HG03432 (cell line): ENCODE measurements around the gene GNB2.
"Not testable (repeated sequence)": the region's sequence is repeated elsewhere in the genome, so short reads cannot be mapped to it uniquely, and the experiment has no call there.

Experiments
- ATAC-seq: cut with Tn5 transposase; IDR thresholded peaks from one replicate; pipeline ENCODE4 v1.9.1; 2021; ENCODE audit warnings: mild to moderate bottlenecking, moderate library complexity; ENCODE audit not compliant: unreplicated experiment

The GNB2 gene

GRCh38 chr7:100662194-100662776 lies 11.3 kb upstream of the GNB2 start:
- not testable (repeated sequence) for ATAC-seq

GRCh38 chr7:100665168-100665726 lies 8.3 kb upstream of the GNB2 start:
- no peak for ATAC-seq

GRCh38 chr7:100667331-100668068 lies 6.0 kb upstream of the GNB2 start:
- ATAC-seq = no peak

- ATAC-seq = no peak
Measured at GRCh38 chr7:100668069-100668449, 5.5 kb upstream of the GNB2 start.

- not testable (repeated sequence) for ATAC-seq
Measured at GRCh38 chr7:100669106-100669505, 4.4 kb upstream of the GNB2 start.

GRCh38 chr7:100670074-100670473 lies 3.5 kb upstream of the GNB2 start:
- no peak for ATAC-seq

- no peak for ATAC-seq
Measured at GRCh38 chr7:100671353-100672327, 1.9 kb upstream of the GNB2 start.

- ATAC-seq = peak; percentile 1
Measured at GRCh38 chr7:100673942-100674410, 436 bp downstream of the GNB2 start.

GRCh38 chr7:100674411-100675104 lies 1.0 kb downstream of the GNB2 start:
- no peak for ATAC-seq

GRCh38 chr7:100675105-100675451 lies 1.5 kb downstream of the GNB2 start:
- ATAC-seq = no peak

GRCh38 chr7:100675581-100676350 lies 2.2 kb downstream of the GNB2 start:
- ATAC-seq = peak; percentile 34

- ATAC-seq = no peak
Measured at GRCh38 chr7:100676501-100677306, 3.2 kb downstream of the GNB2 start.

GRCh38 chr7:100677308-100678267 lies 4.0 kb downstream of the GNB2 start:
- ATAC-seq = no peak

- no peak for ATAC-seq
Measured at GRCh38 chr7:100678291-100678984, 4.9 kb downstream of the GNB2 start.

GRCh38 chr7:100679129-100679926 lies 5.8 kb downstream of the GNB2 start:
- ATAC-seq = no peak

GRCh38 chr7:100679927-100680575 lies 6.5 kb downstream of the GNB2 start:
- ATAC-seq = no peak
